ENCODE results near the gene NUTM2F.
"Not testable (repeated sequence)": the region's sequence is repeated elsewhere in the genome, so short reads cannot be mapped to it uniquely, and the experiment has no call there.

The NUTM2F gene

GRCh38 chr9:94315034-94315984 is 13.1 kb downstream of the NUTM2F start:
- DNase-seq, result not testable (repeated sequence)

- DNase-seq, result no peak
These were observed 25.1 kb downstream of the NUTM2F start for GRCh38 chr9:94303321-94303720.

- DNase-seq, result no peak
These were observed 26.0 kb downstream of the NUTM2F start for GRCh38 chr9:94302426-94302825.

- no peak for DNase-seq
These were observed 26.9 kb downstream of the NUTM2F start for GRCh38 chr9:94301583-94301982.

- no peak for DNase-seq
These were observed 27.8 kb downstream of the NUTM2F start for GRCh38 chr9:94300470-94301301.

GRCh38 chr9:94298949-94299599 is 29.4 kb downstream of the NUTM2F start:
- no peak for DNase-seq

- DNase-seq, result no peak
These were observed 38.8 kb downstream of the NUTM2F start for GRCh38 chr9:94289691-94290090.

GRCh38 chr9:94287877-94288513 is 40.4 kb downstream of the NUTM2F start:
- DNase-seq, result no peak

GRCh38 chr9:94286116-94286515 is 42.3 kb downstream of the NUTM2F start:
- DNase-seq, result no peak

- no peak for DNase-seq
These were observed 47.3 kb downstream of the NUTM2F start for GRCh38 chr9:94281101-94281500.

GRCh38 chr9:94280409-94280989 is 47.9 kb downstream of the NUTM2F start:
- no peak for DNase-seq

GRCh38 chr9:94277885-94278536 is 50.4 kb downstream of the NUTM2F start:
- no peak for DNase-seq

GRCh38 chr9:94277029-94277428 is 51.4 kb downstream of the NUTM2F start:
- not testable (repeated sequence) for DNase-seq

GRCh38 chr9:94270009-94270408 is 58.4 kb downstream of the NUTM2F start:
- DNase-seq, result no peak

GRCh38 chr9:94269264-94269663 is 59.2 kb downstream of the NUTM2F start:
- no peak for DNase-seq
